HCT116 (cell line): ENCODE results near the gene HOXC6. TPM values are rescaled to one million over a fixed set of nuclear protein-coding genes. Genes with fewer than 3 reads are reported as not detected.

Source experiments
- ATAC-seq: fragments of 200-7000 bp; cut with Tn5 transposase; 2 replicates; pipeline ENCODE4 v1.9.1; 2020; ENCODE audit warnings: mild to moderate bottlenecking, moderate library complexity
- BruUV-seq: library from RNA; stranded (reverse); fragments of 400-500 nt; replicated peaks from 2 replicates; lab custom pipeline; 2021; lab: Mats Ljungman, UMichigan
- CTCF ChIA-PET: fragments of 300-600 bp; sonication (Branson Sonifier 250); formaldehyde crosslinking; loops from one replicate; lab custom pipeline; 2021; ENCODE audit warnings: antibody characterized with exemption; lab: Charles Lee
- POLR2A ChIA-PET: fragments of 300-600, 350-600 bp; sonication (Branson Sonifier 250); formaldehyde crosslinking; loops from one replicate; lab custom pipeline; 2021; ENCODE audit warnings: antibody characterized with exemption; lab: Charles Lee
- RAD21 ChIA-PET, 2 experiments: fragments of 300-600 bp; sonication (Branson Sonifier 250); formaldehyde crosslinking; loops; one replicate each; lab custom pipeline; 2023; ENCODE audit warnings: low total read pairs in 2 of 2; ENCODE audit not compliant: uncharacterized antibody in 2 of 2, unreplicated experiment in 2 of 2, low non-redundant PET in 1 of 2; lab: Charles Lee
- DNase-seq: peaks from one replicate; pipeline ENCODE4 v3.0.0-alpha.2; 2010; ENCODE audit warnings: low read depth, low spot score
- H2AFZ ChIP-seq: fragments of 200-600 bp; shearing (Covaris generic), sonication (generic); 2 replicates; pipeline ENCODE4 v1.6.1; 2017; ENCODE audit warnings: low read depth, mixed run types, mixed read lengths, antibody characterized with exemption, low read length; ENCODE audit not compliant: poor library complexity, severe bottlenecking
- H3K27ac ChIP-seq: 2 replicates; pipeline ENCODE4 v1.5.1; 2012; ENCODE audit warnings: low read depth, low read length
- H3K27me3 ChIP-seq: fragments of 200-600 bp; sonication (generic); 2 replicates; pipeline ENCODE4 v1.6.1; 2016; ENCODE audit warnings: mixed run types, low read length, mixed read lengths; ENCODE audit not compliant: insufficient read depth
- H3K36me3 ChIP-seq, 2 experiments: fragments of 200-500 bp in 1 of 2; fragments of 200-600 bp in 1 of 2; sonication (Bioruptor generic) in 1 of 2; sonication (generic) in 1 of 2; 2 replicates each; pipeline versions ENCODE4 v1.5.1 to v1.6.1; 2014 to 2016; ENCODE audit warnings: low read length in 2 of 2, inconsistent platforms in 1 of 2, mixed read lengths in 1 of 2, mixed run types in 1 of 2; ENCODE audit not compliant: insufficient read depth in 2 of 2, control insufficient read depth in 1 of 2
- H3K4me1 ChIP-seq, 2 experiments: fragments of 200-600 bp in 1 of 2; sonication (generic) in 1 of 2; 2 replicates each; pipeline versions ENCODE4 v1.5.1 to v1.6.1; 2012 to 2017; ENCODE audit warnings: low read length in 2 of 2, inconsistent platforms in 1 of 2, mild to moderate bottlenecking in 1 of 2, mixed read lengths in 1 of 2, mixed run types in 1 of 2, moderate library complexity in 1 of 2; ENCODE audit not compliant: insufficient read depth in 2 of 2, control insufficient read depth in 1 of 2
- H3K4me2 ChIP-seq: fragments of 200-600 bp; sonication (generic); 2 replicates; pipeline ENCODE4 v1.6.1; 2017; ENCODE audit warnings: mixed run types, low read length, mixed read lengths
- H3K4me3 ChIP-seq, 2 experiments: fragments of 200-600 bp in 1 of 2; sonication (generic) in 1 of 2; replicated peaks in 1 of 2; 2 replicates each; pipeline ENCODE4 v1.5.1; 2011 to 2016; ENCODE audit warnings: low read length in 2 of 2, control low read depth in 1 of 2, low read depth in 1 of 2, mild to moderate bottlenecking in 1 of 2, mixed read lengths in 1 of 2, mixed run types in 1 of 2
- H3K79me2 ChIP-seq: fragments of 200-600 bp; sonication (generic); 2 replicates; pipeline ENCODE4 v1.6.1; 2017; ENCODE audit warnings: mild to moderate bottlenecking, mixed run types, low read length, moderate library complexity, mixed read lengths; ENCODE audit not compliant: insufficient read depth
- H3K9ac ChIP-seq: fragments of 200-600 bp; sonication (generic); 2 replicates; pipeline ENCODE4 v1.6.1; 2016; ENCODE audit warnings: low read length, mixed read lengths
- H3K9me2 ChIP-seq: fragments of 200-600 bp; sonication (generic), shearing (Covaris generic); 2 replicates; pipeline ENCODE4 v1.6.1; 2017; ENCODE audit warnings: mixed run types, mild to moderate bottlenecking, moderate library complexity; ENCODE audit not compliant: insufficient read depth
- H3K9me3 ChIP-seq, 2 experiments: fragments of 200-500 bp in 1 of 2; fragments of 200-600 bp in 1 of 2; sonication (Bioruptor generic) in 1 of 2; sonication (generic) in 1 of 2; 2 replicates each; pipeline ENCODE4 v1.6.1; 2014 to 2017; ENCODE audit warnings: low read length in 2 of 2, mixed read lengths in 2 of 2, inconsistent platforms in 1 of 2, low read depth in 1 of 2, mild to moderate bottlenecking in 1 of 2, mixed run types in 1 of 2, moderate library complexity in 1 of 2; ENCODE audit not compliant: control insufficient read depth in 1 of 2, insufficient read depth in 1 of 2
- H4K20me1 ChIP-seq: fragments of 200-600 bp; sonication (generic), shearing (Covaris generic); 2 replicates; pipeline ENCODE4 v1.6.1; 2017; ENCODE audit warnings: mixed run types, mild to moderate bottlenecking, moderate library complexity; ENCODE audit not compliant: insufficient read depth
- ATF3 ChIP-seq: IDR thresholded peaks from 2 replicates; pipeline ENCODE4 v1.6.1; 2012
- CBX3 ChIP-seq: IDR thresholded peaks from 2 replicates; pipeline ENCODE4 v1.6.1; 2012; ENCODE audit warnings: low read depth
- EGR1 ChIP-seq: IDR thresholded peaks from 2 replicates; pipeline ENCODE4 v1.6.1; 2012; ENCODE audit warnings: low read depth
- EZH2 ChIP-seq: fragments of 200-600 bp; sonication (generic); IDR thresholded peaks from 2 replicates; pipeline ENCODE4 v1.6.1; 2017; ENCODE audit warnings: antibody characterized with exemption, mixed run types
- EZH2phosphoT487 ChIP-seq: fragments of 200-600 bp; IDR thresholded peaks from 2 replicates; pipeline ENCODE4 v1.6.1; 2018; ENCODE audit warnings: antibody characterized with exemption, borderline replicate concordance
- JUND ChIP-seq: IDR thresholded peaks from 2 replicates; pipeline ENCODE4 v1.6.1; 2012
- POLR2A ChIP-seq: IDR thresholded peaks from 2 replicates; pipeline ENCODE4 v1.7.0; 2011; ENCODE audit warnings: borderline replicate concordance; ENCODE audit not compliant: insufficient read depth, insufficient read length; ENCODE audit errors: extremely low read depth
- POLR2AphosphoS5 ChIP-seq: IDR thresholded peaks from 2 replicates; pipeline ENCODE4 v1.6.1; 2011; ENCODE audit warnings: mild to moderate bottlenecking, low read depth, low read length, moderate library complexity
- RAD21 ChIP-seq: IDR thresholded peaks from 2 replicates; pipeline ENCODE4 v1.6.1; 2012; ENCODE audit warnings: low read depth, mild to moderate bottlenecking
- SIN3A ChIP-seq: IDR thresholded peaks from 2 replicates; pipeline ENCODE4 v1.6.1; 2012; ENCODE audit warnings: low read depth
- SP1 ChIP-seq: IDR thresholded peaks from 2 replicates; pipeline ENCODE4 v1.6.1; 2012; ENCODE audit warnings: low read depth
- SRF ChIP-seq: IDR thresholded peaks from 2 replicates; pipeline ENCODE4 v1.6.1; 2012; ENCODE audit warnings: low read depth
- TCF7L2 ChIP-seq: IDR thresholded peaks from 2 replicates; pipeline ENCODE4 v1.7.0; 2011; ENCODE audit warnings: borderline replicate concordance, inconsistent platforms; ENCODE audit not compliant: insufficient read depth, insufficient read length; ENCODE audit errors: extremely low read depth
- YY1 ChIP-seq: IDR thresholded peaks from 2 replicates; pipeline ENCODE4 v1.6.1; 2011; ENCODE audit warnings: low read length, low read depth, moderate library complexity, mild to moderate bottlenecking; ENCODE audit not compliant: insufficient replicate concordance; ENCODE audit errors: extremely low read depth
- ZFX ChIP-seq: fragments of 450-650 bp; IDR thresholded peaks from 2 replicates; pipeline ENCODE4 v1.6.1; 2017
- ZNF274 ChIP-seq: fragments of 200-500 bp; sonication (Bioruptor generic); IDR thresholded peaks from 2 replicates; pipeline ENCODE4 v1.6.1; 2014; ENCODE audit warnings: mild to moderate bottlenecking, low read depth, low read length, inconsistent platforms
- intact Hi-C: fragments of 100-400 bp; cut with micrococcal nuclease; formaldehyde crosslinking; loops from 2 replicates; pipeline ENCODE4 v1.10.0; 2022
- total RNA-seq: library from RNA; stranded (reverse); gene quantifications from one replicate; pipeline ENCODE4 v1.2.1, GENCODE V29; 2021; ENCODE audit not compliant: unreplicated experiment
- TF ChIP-seq, protein P1 (sequence below), 3 experiments: fragments of 200-600 bp in 1 of 3; sonication (generic) in 1 of 3; IDR thresholded peaks in 2 of 3; conservative IDR thresholded peaks in 1 of 3; 2 replicates each; pipeline ENCODE4 v1.5.1; 2012 to 2017; ENCODE audit warnings: low read depth in 2 of 3, low read length in 2 of 3, antibody characterized with exemption in 1 of 3, borderline replicate concordance in 1 of 3, control low read depth in 1 of 3, mild to moderate bottlenecking in 1 of 3, mixed read lengths in 1 of 3, mixed run types in 1 of 3, moderate library complexity in 1 of 3; ENCODE audit not compliant: insufficient read depth in 1 of 3
- TF ChIP-seq, protein P2 (sequence below): IDR thresholded peaks from 2 replicates; pipeline ENCODE4 v1.6.1; 2011; ENCODE audit warnings: mild to moderate bottlenecking, low read length, moderate library complexity; ENCODE audit not compliant: insufficient replicate concordance; ENCODE audit errors: extremely low read depth

Gene HOXC6
- total RNA-seq, 1 experiment from 2014 or later = 3.1 TPM

DNA sequence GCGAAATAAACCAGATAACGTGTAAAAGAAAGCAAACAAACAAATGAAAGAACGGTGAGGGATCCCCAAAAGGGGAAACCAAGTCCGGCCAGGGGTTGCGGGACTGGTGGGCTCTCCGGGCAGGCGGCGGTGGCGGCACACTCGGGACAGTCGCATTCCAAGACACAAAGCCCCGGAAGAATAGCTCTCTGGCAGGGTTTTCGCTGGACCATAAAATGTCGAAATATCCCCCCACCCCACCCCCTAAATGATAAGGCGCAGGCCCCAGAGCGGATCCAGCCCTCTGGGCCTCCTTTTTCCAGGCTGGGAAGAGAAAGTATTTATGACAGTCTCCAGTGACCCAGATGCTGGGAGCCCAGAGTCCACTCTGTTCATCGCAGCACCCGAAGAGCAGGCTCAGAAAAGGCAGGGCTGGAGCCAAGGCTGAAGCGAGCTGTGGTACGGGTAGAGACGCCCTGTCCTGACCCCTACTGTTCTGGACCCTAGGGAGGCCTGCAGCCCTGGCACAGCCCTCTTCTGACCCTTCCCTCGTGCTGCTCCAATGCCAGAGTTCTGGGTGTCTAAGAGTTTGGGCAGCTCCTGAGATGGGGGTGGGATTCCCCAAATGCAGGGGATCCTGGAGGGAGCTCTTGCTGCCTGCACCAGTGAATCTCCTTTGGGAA is 21.6 kb upstream of the HOXC6 start:
- no peak for ATAC-seq
- Histone ChIP-seq H3K4me1 (peaks cover 0 to 6% of the 10 kb centered on the region in 2 experiments; a peak in 2 of 4 replicates), H3K4me3 (no peak overlapping the region)
- CTCF ChIA-PET = interaction anchor here (0.9 to 3.5 kb wide), 14 partner anchors 9 to 274 kb away, joined by 3 to 68 read pairs (median 9); partner anchors contain the start of genes CBX5, HNRNPA1, HOXC5 and SMUG1
- POLR2A ChIA-PET = interaction anchor here (0.7 kb wide), 1 partner anchor 196 kb away, joined by 3 read pairs; no protein-coding TSS in a partner anchor
- TF ChIP-seq SP1 = no peak
- no peak for TF ChIP-seq POLR2A
- no peak for TF ChIP-seq EZH2phosphoT487
- TF ChIP-seq, protein P1, sequence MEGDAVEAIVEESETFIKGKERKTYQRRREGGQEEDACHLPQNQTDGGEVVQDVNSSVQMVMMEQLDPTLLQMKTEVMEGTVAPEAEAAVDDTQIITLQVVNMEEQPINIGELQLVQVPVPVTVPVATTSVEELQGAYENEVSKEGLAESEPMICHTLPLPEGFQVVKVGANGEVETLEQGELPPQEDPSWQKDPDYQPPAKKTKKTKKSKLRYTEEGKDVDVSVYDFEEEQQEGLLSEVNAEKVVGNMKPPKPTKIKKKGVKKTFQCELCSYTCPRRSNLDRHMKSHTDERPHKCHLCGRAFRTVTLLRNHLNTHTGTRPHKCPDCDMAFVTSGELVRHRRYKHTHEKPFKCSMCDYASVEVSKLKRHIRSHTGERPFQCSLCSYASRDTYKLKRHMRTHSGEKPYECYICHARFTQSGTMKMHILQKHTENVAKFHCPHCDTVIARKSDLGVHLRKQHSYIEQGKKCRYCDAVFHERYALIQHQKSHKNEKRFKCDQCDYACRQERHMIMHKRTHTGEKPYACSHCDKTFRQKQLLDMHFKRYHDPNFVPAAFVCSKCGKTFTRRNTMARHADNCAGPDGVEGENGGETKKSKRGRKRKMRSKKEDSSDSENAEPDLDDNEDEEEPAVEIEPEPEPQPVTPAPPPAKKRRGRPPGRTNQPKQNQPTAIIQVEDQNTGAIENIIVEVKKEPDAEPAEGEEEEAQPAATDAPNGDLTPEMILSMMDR (IDR thresholded peaks at IDR 0.05 in 2 of 3, conservative IDR thresholded peaks at IDR 0.05 in 1 of 3; ENCODE audit: borderline replicate concordance in 1 of 3, insufficient read depth in 1 of 3, low read depth in 2 of 3, low read length in 2 of 3) = no peak
- no peak for TF ChIP-seq JUND
- no peak for TF ChIP-seq RAD21
- no peak for TF ChIP-seq ZFX
- TF ChIP-seq SRF = no peak
- no peak for TF ChIP-seq ATF3
- TF ChIP-seq, protein P2, sequence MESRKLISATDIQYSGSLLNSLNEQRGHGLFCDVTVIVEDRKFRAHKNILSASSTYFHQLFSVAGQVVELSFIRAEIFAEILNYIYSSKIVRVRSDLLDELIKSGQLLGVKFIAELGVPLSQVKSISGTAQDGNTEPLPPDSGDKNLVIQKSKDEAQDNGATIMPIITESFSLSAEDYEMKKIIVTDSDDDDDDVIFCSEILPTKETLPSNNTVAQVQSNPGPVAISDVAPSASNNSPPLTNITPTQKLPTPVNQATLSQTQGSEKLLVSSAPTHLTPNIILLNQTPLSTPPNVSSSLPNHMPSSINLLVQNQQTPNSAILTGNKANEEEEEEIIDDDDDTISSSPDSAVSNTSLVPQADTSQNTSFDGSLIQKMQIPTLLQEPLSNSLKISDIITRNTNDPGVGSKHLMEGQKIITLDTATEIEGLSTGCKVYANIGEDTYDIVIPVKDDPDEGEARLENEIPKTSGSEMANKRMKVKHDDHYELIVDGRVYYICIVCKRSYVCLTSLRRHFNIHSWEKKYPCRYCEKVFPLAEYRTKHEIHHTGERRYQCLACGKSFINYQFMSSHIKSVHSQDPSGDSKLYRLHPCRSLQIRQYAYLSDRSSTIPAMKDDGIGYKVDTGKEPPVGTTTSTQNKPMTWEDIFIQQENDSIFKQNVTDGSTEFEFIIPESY = no peak
- TF ChIP-seq POLR2AphosphoS5 = no peak
- TF ChIP-seq EZH2 = no peak
- no peak for TF ChIP-seq SIN3A
- no peak for TF ChIP-seq YY1
- no peak for TF ChIP-seq EGR1
- no peak for TF ChIP-seq ZNF274
- no peak for TF ChIP-seq CBX3
- TF ChIP-seq TCF7L2 = no peak
- TF ChIP-seq, all 23 proteins: peak for 0
- Histone ChIP-seq H3K27me3 (no peaks in the 10 kb centered on the region), H2AFZ (no peak overlapping the region), H3K4me2 (peak overlapping the region; percentile 62; the same call in 1 of the 2 replicates), H3K79me2 (0 out of 2 replicates have a peak, but pooled peaks cover 3% of the 10 kb centered on the region), H3K27ac (no peak overlapping the region), H3K36me3 (peaks cover 0 to 6% of the 10 kb centered on the region in 2 experiments; a peak in 1 of 4 replicates), H3K9ac (peak overlapping the region; percentile 38; the same call in 1 of the 2 replicates), H4K20me1 (no peaks in the 10 kb centered on the region), H3K9me2 (no peaks in the 10 kb centered on the region), H3K9me3 (no peaks in the 10 kb centered on the region)
- RAD21 ChIA-PET = interaction anchor here (0.7 to 2.3 kb wide), 5 partner anchors 11 to 310 kb away, joined by 3 to 18 read pairs (median 7); partner anchors contain the start of gene HOXC5 (in 1 of the 2)
- no peak for DNase-seq
- intact Hi-C loops = loop anchor here (1.0 kb wide), 3 partner anchors 185 to 202 kb away; no protein-coding TSS in a partner anchor
- BruUV-seq = no TSS peak
